ENCODE measurements around the gene DMXL2. TPM values are rescaled to one million over a fixed set of nuclear protein-coding genes. Genes with fewer than 3 reads are reported as not detected.

Gene DMXL2
- total and polyA plus RNA-seq, 2 experiments from 2014 or later: 6.1 to 61.1 TPM

DNA sequence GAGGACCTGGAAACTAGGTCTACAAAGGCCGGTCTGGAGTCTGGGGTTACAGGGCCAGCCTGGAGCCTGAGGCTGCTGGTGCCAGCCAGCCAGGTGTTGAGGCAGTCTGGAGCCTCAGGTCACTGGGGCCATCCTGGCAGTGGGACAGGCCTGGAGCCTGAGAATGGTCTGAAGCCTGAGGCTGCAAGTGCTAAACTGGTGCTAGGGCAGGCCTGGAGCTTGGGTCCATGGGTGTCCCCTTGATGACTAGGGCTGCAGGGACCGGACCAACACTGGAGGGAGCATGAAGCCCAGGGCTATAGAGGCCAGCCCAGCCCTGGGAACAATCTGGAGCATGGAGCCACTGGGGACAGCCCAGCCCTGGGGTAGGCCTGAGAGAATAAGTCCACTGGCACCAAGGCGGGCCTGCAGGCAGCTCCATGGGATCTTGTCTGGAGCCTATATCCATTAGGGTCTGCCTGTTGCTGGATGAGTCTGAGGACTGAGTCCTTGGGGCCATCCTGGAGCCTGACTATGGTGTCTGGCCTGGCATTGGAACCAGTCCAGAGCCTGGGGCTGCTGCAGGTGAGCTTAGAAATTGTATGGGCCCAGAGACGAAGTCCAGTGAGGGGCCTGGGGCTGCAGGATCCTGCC, 179.2 kb downstream of the DMXL2 start (continued):
- TF ChIP-seq, protein P1, sequence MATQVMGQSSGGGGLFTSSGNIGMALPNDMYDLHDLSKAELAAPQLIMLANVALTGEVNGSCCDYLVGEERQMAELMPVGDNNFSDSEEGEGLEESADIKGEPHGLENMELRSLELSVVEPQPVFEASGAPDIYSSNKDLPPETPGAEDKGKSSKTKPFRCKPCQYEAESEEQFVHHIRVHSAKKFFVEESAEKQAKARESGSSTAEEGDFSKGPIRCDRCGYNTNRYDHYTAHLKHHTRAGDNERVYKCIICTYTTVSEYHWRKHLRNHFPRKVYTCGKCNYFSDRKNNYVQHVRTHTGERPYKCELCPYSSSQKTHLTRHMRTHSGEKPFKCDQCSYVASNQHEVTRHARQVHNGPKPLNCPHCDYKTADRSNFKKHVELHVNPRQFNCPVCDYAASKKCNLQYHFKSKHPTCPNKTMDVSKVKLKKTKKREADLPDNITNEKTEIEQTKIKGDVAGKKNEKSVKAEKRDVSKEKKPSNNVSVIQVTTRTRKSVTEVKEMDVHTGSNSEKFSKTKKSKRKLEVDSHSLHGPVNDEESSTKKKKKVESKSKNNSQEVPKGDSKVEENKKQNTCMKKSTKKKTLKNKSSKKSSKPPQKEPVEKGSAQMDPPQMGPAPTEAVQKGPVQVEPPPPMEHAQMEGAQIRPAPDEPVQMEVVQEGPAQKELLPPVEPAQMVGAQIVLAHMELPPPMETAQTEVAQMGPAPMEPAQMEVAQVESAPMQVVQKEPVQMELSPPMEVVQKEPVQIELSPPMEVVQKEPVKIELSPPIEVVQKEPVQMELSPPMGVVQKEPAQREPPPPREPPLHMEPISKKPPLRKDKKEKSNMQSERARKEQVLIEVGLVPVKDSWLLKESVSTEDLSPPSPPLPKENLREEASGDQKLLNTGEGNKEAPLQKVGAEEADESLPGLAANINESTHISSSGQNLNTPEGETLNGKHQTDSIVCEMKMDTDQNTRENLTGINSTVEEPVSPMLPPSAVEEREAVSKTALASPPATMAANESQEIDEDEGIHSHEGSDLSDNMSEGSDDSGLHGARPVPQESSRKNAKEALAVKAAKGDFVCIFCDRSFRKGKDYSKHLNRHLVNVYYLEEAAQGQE (IDR thresholded peaks at IDR 0.05; ENCODE audit: unreplicated experiment): no peak
- TF ChIP-seq POLR2AphosphoS5 (IDR thresholded peaks at IDR 0.05; ENCODE audit: low read depth) (no peak), STAT1 (IDR thresholded peaks at IDR 0.05; ENCODE audit: unreplicated experiment) (no peak), JUNB (IDR thresholded peaks at IDR 0.05; ENCODE audit: unreplicated experiment) (no peak), CREB1 (CRISPR knock-in tag; IDR thresholded peaks at IDR 0.05; ENCODE audit: low read depth) (no peak)

DNA sequence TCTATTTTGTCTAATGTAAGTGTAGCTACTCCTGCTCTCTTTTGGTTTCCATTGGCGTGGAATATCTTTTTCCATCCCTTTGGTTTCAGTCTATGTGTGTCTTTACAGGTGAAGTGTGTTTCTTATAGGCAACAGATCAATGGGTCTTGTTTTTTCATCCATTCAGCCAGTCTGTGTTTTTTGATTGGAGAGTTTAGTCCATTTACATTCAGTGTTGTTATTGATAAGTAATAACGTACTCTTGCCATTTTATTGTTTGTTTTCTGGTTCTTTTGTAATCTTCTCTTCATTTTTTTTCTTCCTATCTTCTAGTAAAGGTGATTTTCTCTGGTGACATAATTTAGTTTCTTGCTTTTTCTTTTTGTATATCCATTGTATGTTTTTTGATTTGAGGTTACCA, 184.0 kb downstream of the DMXL2 start:
- H4K20me1 ChIP-seq (replicated peaks; ENCODE audit: insufficient read depth): no peaks in the 10 kb centered on the region
- H3K4me3 ChIP-seq: no peak overlapping the region
- H3F3A ChIP-seq (replicated peaks; ENCODE audit: low read depth): no peaks in the 10 kb centered on the region
- no peaks in the 10 kb centered on the region for H3K36me3 Mint-ChIP-seq (ENCODE audit: low read depth)
- ATAC-seq (no peak), DNase-seq (ENCODE audit: low spot score) (no peak)
- no peaks in the 10 kb centered on the region for H3K27me3 Mint-ChIP-seq (ENCODE audit: insufficient read depth, low read depth, poor library complexity)
- no peaks in the 10 kb centered on the region for H3K27me3 ChIP-seq (ENCODE audit: insufficient read depth)
- H3K4me1 ChIP-seq (ENCODE audit: insufficient read depth): no peaks in the 10 kb centered on the region
- H3K36me3 ChIP-seq (ENCODE audit: insufficient read depth): no peaks in the 10 kb centered on the region
- no peak overlapping the region for H3K27ac Mint-ChIP-seq
- TF ChIP-seq, protein P2, sequence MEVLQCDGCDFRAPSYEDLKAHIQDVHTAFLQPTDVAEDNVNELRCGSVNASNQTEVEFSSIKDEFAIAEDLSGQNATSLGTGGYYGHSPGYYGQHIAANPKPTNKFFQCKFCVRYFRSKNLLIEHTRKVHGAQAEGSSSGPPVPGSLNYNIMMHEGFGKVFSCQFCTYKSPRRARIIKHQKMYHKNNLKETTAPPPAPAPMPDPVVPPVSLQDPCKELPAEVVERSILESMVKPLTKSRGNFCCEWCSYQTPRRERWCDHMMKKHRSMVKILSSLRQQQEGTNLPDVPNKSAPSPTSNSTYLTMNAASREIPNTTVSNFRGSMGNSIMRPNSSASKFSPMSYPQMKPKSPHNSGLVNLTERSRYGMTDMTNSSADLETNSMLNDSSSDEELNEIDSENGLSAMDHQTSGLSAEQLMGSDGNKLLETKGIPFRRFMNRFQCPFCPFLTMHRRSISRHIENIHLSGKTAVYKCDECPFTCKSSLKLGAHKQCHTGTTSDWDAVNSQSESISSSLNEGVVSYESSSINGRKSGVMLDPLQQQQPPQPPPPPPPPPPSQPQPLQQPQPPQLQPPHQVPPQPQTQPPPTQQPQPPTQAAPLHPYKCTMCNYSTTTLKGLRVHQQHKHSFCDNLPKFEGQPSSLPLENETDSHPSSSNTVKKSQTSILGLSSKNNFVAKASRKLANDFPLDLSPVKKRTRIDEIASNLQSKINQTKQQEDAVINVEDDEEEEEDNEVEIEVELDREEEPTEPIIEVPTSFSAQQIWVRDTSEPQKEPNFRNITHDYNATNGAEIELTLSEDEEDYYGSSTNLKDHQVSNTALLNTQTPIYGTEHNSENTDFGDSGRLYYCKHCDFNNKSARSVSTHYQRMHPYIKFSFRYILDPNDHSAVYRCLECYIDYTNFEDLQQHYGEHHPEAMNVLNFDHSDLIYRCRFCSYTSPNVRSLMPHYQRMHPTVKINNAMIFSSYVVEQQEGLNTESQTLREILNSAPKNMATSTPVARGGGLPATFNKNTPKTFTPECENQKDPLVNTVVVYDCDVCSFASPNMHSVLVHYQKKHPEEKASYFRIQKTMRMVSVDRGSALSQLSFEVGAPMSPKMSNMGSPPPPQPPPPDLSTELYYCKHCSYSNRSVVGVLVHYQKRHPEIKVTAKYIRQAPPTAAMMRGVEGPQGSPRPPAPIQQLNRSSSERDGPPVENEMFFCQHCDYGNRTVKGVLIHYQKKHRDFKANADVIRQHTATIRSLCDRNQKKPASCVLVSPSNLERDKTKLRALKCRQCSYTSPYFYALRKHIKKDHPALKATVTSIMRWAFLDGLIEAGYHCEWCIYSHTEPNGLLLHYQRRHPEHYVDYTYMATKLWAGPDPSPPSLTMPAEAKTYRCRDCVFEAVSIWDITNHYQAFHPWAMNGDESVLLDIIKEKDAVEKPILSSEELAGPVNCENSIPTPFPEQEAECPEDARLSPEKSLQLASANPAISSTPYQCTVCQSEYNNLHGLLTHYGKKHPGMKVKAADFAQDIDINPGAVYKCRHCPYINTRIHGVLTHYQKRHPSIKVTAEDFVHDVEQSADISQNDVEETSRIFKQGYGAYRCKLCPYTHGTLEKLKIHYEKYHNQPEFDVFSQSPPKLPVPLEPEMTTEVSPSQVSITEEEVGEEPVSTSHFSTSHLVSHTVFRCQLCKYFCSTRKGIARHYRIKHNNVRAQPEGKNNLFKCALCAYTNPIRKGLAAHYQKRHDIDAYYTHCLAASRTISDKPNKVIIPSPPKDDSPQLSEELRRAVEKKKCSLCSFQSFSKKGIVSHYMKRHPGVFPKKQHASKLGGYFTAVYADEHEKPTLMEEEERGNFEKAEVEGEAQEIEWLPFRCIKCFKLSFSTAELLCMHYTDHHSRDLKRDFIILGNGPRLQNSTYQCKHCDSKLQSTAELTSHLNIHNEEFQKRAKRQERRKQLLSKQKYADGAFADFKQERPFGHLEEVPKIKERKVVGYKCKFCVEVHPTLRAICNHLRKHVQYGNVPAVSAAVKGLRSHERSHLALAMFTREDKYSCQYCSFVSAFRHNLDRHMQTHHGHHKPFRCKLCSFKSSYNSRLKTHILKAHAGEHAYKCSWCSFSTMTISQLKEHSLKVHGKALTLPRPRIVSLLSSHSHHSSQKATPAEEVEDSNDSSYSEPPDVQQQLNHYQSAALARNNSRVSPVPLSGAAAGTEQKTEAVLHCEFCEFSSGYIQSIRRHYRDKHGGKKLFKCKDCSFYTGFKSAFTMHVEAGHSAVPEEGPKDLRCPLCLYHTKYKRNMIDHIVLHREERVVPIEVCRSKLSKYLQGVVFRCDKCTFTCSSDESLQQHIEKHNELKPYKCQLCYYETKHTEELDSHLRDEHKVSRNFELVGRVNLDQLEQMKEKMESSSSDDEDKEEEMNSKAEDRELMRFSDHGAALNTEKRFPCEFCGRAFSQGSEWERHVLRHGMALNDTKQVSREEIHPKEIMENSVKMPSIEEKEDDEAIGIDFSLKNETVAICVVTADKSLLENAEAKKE (CRISPR knock-in tag; IDR thresholded peaks at IDR 0.05): no peak
- H3K4me3 Mint-ChIP-seq: no peak overlapping the region
- H3K9me2 ChIP-seq (ENCODE audit: insufficient read depth): peaks cover 4% of the 10 kb centered on the region; the same call in 1 of the 2 replicates
- no peaks in the 10 kb centered on the region for H3K79me2 ChIP-seq (replicated peaks; ENCODE audit: insufficient read depth)
- no peaks in the 10 kb centered on the region for H3K4me1 Mint-ChIP-seq
- H3K9me3 Mint-ChIP-seq: no peaks in the 10 kb centered on the region
- no peak overlapping the region for H3K4me2 ChIP-seq
- H2AFZ ChIP-seq: no peak overlapping the region
- H3K27ac ChIP-seq (ENCODE audit: low read depth): no peak overlapping the region
